H9 (cell line): ENCODE data around the gene DOLPP1. TPM values are rescaled to one million over a fixed set of nuclear protein-coding genes. Genes with fewer than 3 reads are reported as not detected.

Experiments
- DNase-seq: peaks from one replicate; pipeline ENCODE4 v3.0.0-alpha.2; 2017
- H2AFZ ChIP-seq: one replicate; pipeline ENCODE4 v1.6.1; 2013; ENCODE audit warnings: mild to moderate bottlenecking, low read length, control low read depth, moderate library complexity
- H2AK5ac ChIP-seq: 2 replicates; pipeline ENCODE4 v1.6.1; 2013; ENCODE audit warnings: low read length, control low read depth, mixed read lengths; ENCODE audit not compliant: insufficient read length
- H2BK120ac ChIP-seq: one replicate; pipeline ENCODE4 v1.6.1; 2013; ENCODE audit warnings: low read depth, mild to moderate bottlenecking, low read length, control low read depth, inconsistent platforms; ENCODE audit not compliant: poor library complexity, severe bottlenecking
- H2BK12ac ChIP-seq: 2 replicates; pipeline ENCODE4 v1.6.1; 2013; ENCODE audit warnings: low read length, control low read depth, mixed read lengths, low read depth; ENCODE audit not compliant: insufficient read length
- H2BK15ac ChIP-seq: 2 replicates; pipeline ENCODE4 v1.6.1; 2013; ENCODE audit warnings: low read depth, low read length, control low read depth
- H2BK20ac ChIP-seq: one replicate; pipeline ENCODE4 v1.6.1; 2013; ENCODE audit warnings: low read depth, mild to moderate bottlenecking, low read length, control low read depth, inconsistent platforms; ENCODE audit not compliant: poor library complexity, severe bottlenecking
- H2BK5ac ChIP-seq: 2 replicates; pipeline ENCODE4 v1.6.1; 2013; ENCODE audit warnings: low read length, control low read depth, mixed read lengths; ENCODE audit not compliant: insufficient read length
- H3K14ac ChIP-seq: 2 replicates; pipeline ENCODE4 v1.6.1; 2013; ENCODE audit warnings: low read length, control low read depth; ENCODE audit not compliant: insufficient read depth
- H3K18ac ChIP-seq: 2 replicates; pipeline ENCODE4 v1.6.1; 2013; ENCODE audit warnings: low read depth, mild to moderate bottlenecking, mixed read lengths, low read length, control low read depth; ENCODE audit not compliant: insufficient read length
- H3K23ac ChIP-seq: 2 replicates; pipeline ENCODE4 v1.6.1; 2013; ENCODE audit warnings: low read length, control low read depth, mixed read lengths, low read depth; ENCODE audit not compliant: insufficient read length
- H3K23me2 ChIP-seq: 2 replicates; pipeline ENCODE4 v1.6.1; 2013; ENCODE audit warnings: low read depth, mild to moderate bottlenecking, mixed read lengths, low read length, control low read depth; ENCODE audit not compliant: insufficient read length, poor library complexity, severe bottlenecking
- H3K27ac ChIP-seq: 2 replicates; pipeline ENCODE4 v1.5.1; 2013; ENCODE audit warnings: low read length, control low read depth, mixed read lengths, low read depth; ENCODE audit not compliant: insufficient read length
- H3K27me3 ChIP-seq: 2 replicates; pipeline ENCODE4 v1.6.1; 2013; ENCODE audit warnings: low read length, control low read depth, inconsistent platforms; ENCODE audit not compliant: insufficient read depth
- H3K4ac ChIP-seq: 2 replicates; pipeline ENCODE4 v1.6.1; 2013; ENCODE audit warnings: low read depth, mild to moderate bottlenecking, control low read depth, inconsistent platforms, low read length, moderate library complexity
- H3K4me1 ChIP-seq: 2 replicates; pipeline ENCODE4 v1.6.1; 2013; ENCODE audit warnings: low read length, control low read depth, inconsistent platforms; ENCODE audit not compliant: insufficient read depth
- H3K4me2 ChIP-seq: 2 replicates; pipeline ENCODE4 v1.6.1; 2013; ENCODE audit warnings: low read length, control low read depth, mixed read lengths; ENCODE audit not compliant: insufficient read length, insufficient read depth
- H3K56ac ChIP-seq: 2 replicates; pipeline ENCODE4 v1.6.1; 2013; ENCODE audit warnings: low read depth, mild to moderate bottlenecking, mixed read lengths, low read length, control low read depth; ENCODE audit not compliant: insufficient read length
- H3K79me1 ChIP-seq: 2 replicates; pipeline ENCODE4 v1.6.1; 2013; ENCODE audit warnings: low read depth, mild to moderate bottlenecking, moderate library complexity, low read length, control low read depth, inconsistent platforms; ENCODE audit not compliant: insufficient read depth, poor library complexity, severe bottlenecking
- H3K79me2 ChIP-seq: 2 replicates; pipeline ENCODE4 v1.6.1; 2013; ENCODE audit warnings: low read length, control low read depth, inconsistent platforms; ENCODE audit not compliant: insufficient read depth
- H3K9ac ChIP-seq: 2 replicates; pipeline ENCODE4 v1.6.1; 2013; ENCODE audit warnings: low read length, control low read depth, mixed read lengths; ENCODE audit not compliant: insufficient read length; ENCODE audit errors: extremely low read depth
- H3K9me3 ChIP-seq: one replicate; pipeline ENCODE4 v1.6.1; 2013; ENCODE audit warnings: low read depth, low read length, inconsistent platforms; ENCODE audit not compliant: control insufficient read depth
- H3T11ph ChIP-seq: one replicate; pipeline ENCODE4 v1.6.1; 2013; ENCODE audit warnings: mild to moderate bottlenecking, low read length, control low read depth, inconsistent platforms
- H4K20me1 ChIP-seq: one replicate; pipeline ENCODE4 v1.6.1; 2013; ENCODE audit not compliant: control insufficient read depth, insufficient read length, insufficient read depth
- H4K5ac ChIP-seq: 2 replicates; pipeline ENCODE4 v1.6.1; 2013; ENCODE audit warnings: low read depth, mild to moderate bottlenecking, mixed read lengths, low read length, control low read depth; ENCODE audit not compliant: insufficient read length
- H4K8ac ChIP-seq: replicated peaks from 2 replicates; pipeline ENCODE4 v1.6.1; 2013; ENCODE audit warnings: low read length, control low read depth, mixed read lengths, low read depth; ENCODE audit not compliant: insufficient read length
- H4K91ac ChIP-seq: 2 replicates; pipeline ENCODE4 v1.6.1; 2013; ENCODE audit warnings: low read depth, mild to moderate bottlenecking, moderate library complexity, mixed read lengths, low read length, control low read depth; ENCODE audit not compliant: insufficient read length
- H3K27ac Mint-ChIP-seq, 3 experiments: 2 replicates in 2 of 3; 3 replicates in 1 of 3; pipeline ENCODE4 v1.8.0; 2020 to 2021; ENCODE audit warnings: mixed read lengths in 3 of 3, mild to moderate bottlenecking in 1 of 3, moderate library complexity in 1 of 3
- H3K27me3 Mint-ChIP-seq: 2 replicates; pipeline ENCODE4 v1.8.0; 2021; ENCODE audit warnings: low read depth, mild to moderate bottlenecking, moderate library complexity, mixed read lengths
- H3K36me3 Mint-ChIP-seq, 3 experiments: 2 replicates in 2 of 3; 3 replicates in 1 of 3; pipeline ENCODE4 v1.8.0; 2020 to 2021; ENCODE audit warnings: low read depth in 3 of 3, mixed read lengths in 3 of 3; ENCODE audit not compliant: insufficient read depth in 1 of 3
- H3K4me1 Mint-ChIP-seq, 2 experiments: 2 replicates each; pipeline ENCODE4 v1.8.0; 2020; ENCODE audit warnings: mixed read lengths in 2 of 2
- H3K4me3 Mint-ChIP-seq, 2 experiments: 2 replicates in 1 of 2; 3 replicates in 1 of 2; pipeline ENCODE4 v1.8.0; 2020 to 2021; ENCODE audit warnings: mild to moderate bottlenecking in 2 of 2, mixed read lengths in 2 of 2, moderate library complexity in 1 of 2
- H3K9me3 Mint-ChIP-seq, 2 experiments: 2 replicates in 1 of 2; 3 replicates in 1 of 2; pipeline ENCODE4 v1.8.0; 2020; ENCODE audit warnings: mild to moderate bottlenecking in 2 of 2, mixed read lengths in 2 of 2, moderate library complexity in 1 of 2
- CTCF ChIP-seq: fragments of 200-600 bp; sonication (generic); conservative IDR thresholded peaks from 3 replicates; pipeline ENCODE4 v1.8.0; 2021; ENCODE audit warnings: antibody characterized with exemption, mild to moderate bottlenecking
- WGBS: extraction: QIAGEN DNeasy Blood & Tissue Kit; methylation state at CpG from one replicate; pipeline ENCODE4 v1.1.7; 2013; ENCODE audit warnings: missing lambda C conversion rate, low lambda C conversion rate, mixed read lengths; ENCODE audit not compliant: insufficient read length; ENCODE audit errors: extremely low coverage; 5-methylcytosine and 5-hydroxymethylcytosine counted together
- total RNA-seq: library from RNA; stranded (reverse); gene quantifications from 2 replicates; pipeline ENCODE4 v1.2.1, GENCODE V29; 2021

Gene DOLPP1
- total RNA-seq, 1 experiment from 2014 or later: 42.6 TPM

GRCh38 chr9:129078691-129079503 is 2.0 kb upstream of the DOLPP1 start:
- Histone ChIP-seq H3K27me3 (no peaks in the 10 kb centered on the region), H3K4me1 (no peaks in the 10 kb centered on the region; the same call in 1 of the 2 replicates), H2BK120ac (no peak overlapping the region), H2BK5ac (no peak overlapping the region), H3K18ac (no peak overlapping the region), H3K23ac (no peak overlapping the region), H3K9ac (no peak overlapping the region), H4K91ac (no peak overlapping the region), H3K4me2 (no peak overlapping the region), H4K20me1 (peaks cover 2% of the 10 kb centered on the region), H3T11ph (no peak overlapping the region), H3K79me1 (peaks cover 2% of the 10 kb centered on the region), H3K9me3 (no peaks in the 10 kb centered on the region), H3K27ac (no peak overlapping the region), H4K5ac (no peak overlapping the region), H2BK20ac (no peak overlapping the region), H3K14ac (no peak overlapping the region), H4K8ac (no peak overlapping the region), H3K23me2 (peaks cover 12% of the 10 kb centered on the region), H3K79me2 (peaks cover 6% of the 10 kb centered on the region; the same call in 1 of the 2 replicates), H2AFZ (no peak overlapping the region), H2BK15ac (no peak overlapping the region), H3K56ac (no peak overlapping the region), H2BK12ac (no peak overlapping the region), H3K4ac (no peak overlapping the region), H2AK5ac (no peak overlapping the region)
- Mint-ChIP-seq H3K36me3 (no peaks in the 10 kb centered on the region; a peak in 1 of 7 replicates), H3K9me3 (no peaks in the 10 kb centered on the region), H3K27me3 (peaks cover 3% of the 10 kb centered on the region; the same call in 1 of the 2 replicates), H3K4me3 (peak overlapping the region; percentile 88 to 95), H3K27ac (peak overlapping the region; percentile 35 to 65 (median 53); a peak in 2 of 7 replicates), H3K4me1 (peaks cover 3 to 17% of the 10 kb centered on the region in 2 experiments)
- DNase-seq: no peak
- no peak for TF ChIP-seq CTCF
- WGBS: no CpG with 5 or more reads among the region's 18 CpGs
